Panc1 (cell line): ENCODE data around the gene FBN1. TPM values are rescaled to one million over a fixed set of nuclear protein-coding genes. Genes with fewer than 3 reads are reported as not detected.

Source experiments
- ATAC-seq: fragments of 200-7000 bp; cut with Tn5 transposase; 2 replicates; pipeline ENCODE4 v1.9.1; 2020; ENCODE audit warnings: mild to moderate bottlenecking, moderate library complexity
- BruUV-seq: library from RNA; stranded (reverse); fragments of 400-500 nt; replicated peaks from 2 replicates; lab custom pipeline; 2021; lab: Mats Ljungman, UMichigan
- CTCF ChIA-PET: fragments of 300-600 bp; sonication (Branson Sonifier 250); formaldehyde crosslinking; loops from one replicate; lab custom pipeline; 2022; ENCODE audit warnings: antibody characterized with exemption; lab: Charles Lee
- POLR2A ChIA-PET: fragments of 300-600 bp; sonication (Branson Sonifier 250); formaldehyde crosslinking; loops from one replicate; lab custom pipeline; 2022; ENCODE audit warnings: antibody characterized with exemption; lab: Charles Lee
- DNase-seq: peaks from one replicate; pipeline ENCODE4 v3.0.0-alpha.2; 2010; ENCODE audit warnings: low read depth, low spot score
- H3K27ac ChIP-seq: 2 replicates; pipeline ENCODE4 v1.5.1; 2011; ENCODE audit warnings: mild to moderate bottlenecking, low read length, inconsistent platforms
- H3K27me3 ChIP-seq: fragments of 200-500 bp; sonication (Bioruptor generic); 2 replicates; pipeline ENCODE4 v1.6.0; 2014; ENCODE audit warnings: low read length, inconsistent platforms; ENCODE audit not compliant: control insufficient read depth, insufficient read depth
- H3K36me3 ChIP-seq: fragments of 200-500 bp; sonication (Bioruptor generic); 2 replicates; pipeline ENCODE4 v1.5.1; 2014; ENCODE audit warnings: inconsistent platforms, mild to moderate bottlenecking, low read length, moderate library complexity; ENCODE audit not compliant: control insufficient read depth, insufficient read depth
- H3K4me1 ChIP-seq: 2 replicates; pipeline ENCODE4 v1.5.1; 2011; ENCODE audit warnings: inconsistent platforms, mild to moderate bottlenecking, low read length, moderate library complexity; ENCODE audit not compliant: control insufficient read depth, insufficient read depth
- H3K4me3 ChIP-seq, 2 experiments: 2 replicates each; pipeline ENCODE4 v1.5.1; 2011 to 2012; ENCODE audit warnings: low read depth in 2 of 2, low read length in 2 of 2, mild to moderate bottlenecking in 2 of 2, inconsistent platforms in 1 of 2, moderate library complexity in 1 of 2
- H3K9me3 ChIP-seq: fragments of 200-500 bp; sonication (Bioruptor generic); 2 replicates; pipeline ENCODE4 v1.5.1; 2014; ENCODE audit warnings: low read depth, mild to moderate bottlenecking, inconsistent platforms, low read length, moderate library complexity; ENCODE audit not compliant: control insufficient read depth, insufficient read depth
- CTCF ChIP-seq: fragments of 450-650 bp; IDR thresholded peaks from 2 replicates; pipeline ENCODE4 v1.5.1; 2017; ENCODE audit warnings: mild to moderate bottlenecking
- POLR2AphosphoS5 ChIP-seq: IDR thresholded peaks from 2 replicates; pipeline ENCODE4 v1.6.1; 2012; ENCODE audit warnings: mild to moderate bottlenecking, low read depth, low read length, moderate library complexity
- SIN3A ChIP-seq: IDR thresholded peaks from 2 replicates; pipeline ENCODE4 v1.6.1; 2012; ENCODE audit warnings: low read depth, mild to moderate bottlenecking, low read length, moderate library complexity, borderline replicate concordance; ENCODE audit not compliant: insufficient read depth
- TCF7L2 ChIP-seq: IDR thresholded peaks from 2 replicates; pipeline ENCODE4 v1.6.1; 2011; ENCODE audit warnings: mild to moderate bottlenecking, low read depth, low read length, inconsistent platforms
- in situ Hi-C: cut with HindIII; loops from 2 replicates; pipeline ENCODE4 v1.10.0; 2016; ENCODE audit warnings: low sequenced_read_pairs, low pct_unique_long_range_greater_than_20kb
- intact Hi-C: fragments of 100-400 bp; cut with micrococcal nuclease; formaldehyde crosslinking; loops from one replicate; pipeline ENCODE4 v1.10.0; 2022; ENCODE audit not compliant: unreplicated experiment
- total RNA-seq: library from RNA; stranded (reverse); gene quantifications from one replicate; pipeline ENCODE4 v1.2.1, GENCODE V29; 2021; ENCODE audit not compliant: unreplicated experiment
- TF ChIP-seq, protein P1 (sequence below), 2 experiments: IDR thresholded peaks; 2 replicates each; pipeline ENCODE4 v1.6.1; 2011 to 2012; ENCODE audit warnings: low read depth in 2 of 2, control low read depth in 1 of 2, low read length in 1 of 2, mild to moderate bottlenecking in 1 of 2, moderate library complexity in 1 of 2; ENCODE audit not compliant: insufficient read depth in 1 of 2

The FBN1 gene
- total RNA-seq, 1 experiment from 2014 or later, result 0.46 TPM

DNA sequence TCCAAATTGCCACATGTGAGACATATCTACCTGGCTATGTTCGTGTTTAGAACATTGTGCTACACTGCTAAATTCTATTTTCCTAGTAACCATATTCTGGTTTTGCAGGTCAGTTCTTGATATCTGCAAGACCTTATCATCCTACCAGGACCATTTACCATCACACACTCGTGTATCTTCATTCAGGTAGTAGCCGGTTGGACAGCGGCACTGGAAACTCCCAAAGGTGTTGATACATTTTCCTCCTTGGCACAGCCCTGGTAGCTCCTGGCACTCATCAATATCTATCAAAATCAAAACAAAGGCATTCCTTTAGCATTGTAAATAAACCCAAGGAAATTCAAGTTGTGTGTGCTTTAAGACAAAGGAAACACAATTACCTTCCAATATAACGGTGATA lies 180.1 kb downstream of the FBN1 start:
- no peak overlapping the region for H3K4me3 ChIP-seq
- TF ChIP-seq POLR2AphosphoS5 (no peak), SIN3A (no peak), TCF7L2 (no peak), CTCF (no peak)
- TF ChIP-seq, protein P1, sequence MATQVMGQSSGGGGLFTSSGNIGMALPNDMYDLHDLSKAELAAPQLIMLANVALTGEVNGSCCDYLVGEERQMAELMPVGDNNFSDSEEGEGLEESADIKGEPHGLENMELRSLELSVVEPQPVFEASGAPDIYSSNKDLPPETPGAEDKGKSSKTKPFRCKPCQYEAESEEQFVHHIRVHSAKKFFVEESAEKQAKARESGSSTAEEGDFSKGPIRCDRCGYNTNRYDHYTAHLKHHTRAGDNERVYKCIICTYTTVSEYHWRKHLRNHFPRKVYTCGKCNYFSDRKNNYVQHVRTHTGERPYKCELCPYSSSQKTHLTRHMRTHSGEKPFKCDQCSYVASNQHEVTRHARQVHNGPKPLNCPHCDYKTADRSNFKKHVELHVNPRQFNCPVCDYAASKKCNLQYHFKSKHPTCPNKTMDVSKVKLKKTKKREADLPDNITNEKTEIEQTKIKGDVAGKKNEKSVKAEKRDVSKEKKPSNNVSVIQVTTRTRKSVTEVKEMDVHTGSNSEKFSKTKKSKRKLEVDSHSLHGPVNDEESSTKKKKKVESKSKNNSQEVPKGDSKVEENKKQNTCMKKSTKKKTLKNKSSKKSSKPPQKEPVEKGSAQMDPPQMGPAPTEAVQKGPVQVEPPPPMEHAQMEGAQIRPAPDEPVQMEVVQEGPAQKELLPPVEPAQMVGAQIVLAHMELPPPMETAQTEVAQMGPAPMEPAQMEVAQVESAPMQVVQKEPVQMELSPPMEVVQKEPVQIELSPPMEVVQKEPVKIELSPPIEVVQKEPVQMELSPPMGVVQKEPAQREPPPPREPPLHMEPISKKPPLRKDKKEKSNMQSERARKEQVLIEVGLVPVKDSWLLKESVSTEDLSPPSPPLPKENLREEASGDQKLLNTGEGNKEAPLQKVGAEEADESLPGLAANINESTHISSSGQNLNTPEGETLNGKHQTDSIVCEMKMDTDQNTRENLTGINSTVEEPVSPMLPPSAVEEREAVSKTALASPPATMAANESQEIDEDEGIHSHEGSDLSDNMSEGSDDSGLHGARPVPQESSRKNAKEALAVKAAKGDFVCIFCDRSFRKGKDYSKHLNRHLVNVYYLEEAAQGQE (IDR thresholded peaks at IDR 0.05; ENCODE audit: insufficient read depth in 1 of 2, low read depth in 2 of 2, low read length in 1 of 2), result no peak
- no TSS peak for BruUV-seq
- in situ Hi-C loops, result no loop called here
- no peaks in the 10 kb centered on the region for H3K9me3 ChIP-seq
- ChIA-PET POLR2A (no interaction called here), CTCF (no interaction called here)
- ATAC-seq (no peak), DNase-seq (no peak)
- H3K27me3 ChIP-seq, result no peaks in the 10 kb centered on the region
- H3K4me1 ChIP-seq, result no peaks in the 10 kb centered on the region
- intact Hi-C loops, result no loop called here
- no peak overlapping the region for H3K27ac ChIP-seq
- H3K36me3 ChIP-seq, result no peaks in the 10 kb centered on the region

- Histone ChIP-seq H3K27ac (no peak overlapping the region), H3K4me3 (no peak overlapping the region), H3K27me3 (no peaks in the 10 kb centered on the region), H3K4me1 (no peaks in the 10 kb centered on the region), H3K9me3 (no peaks in the 10 kb centered on the region), H3K36me3 (no peaks in the 10 kb centered on the region)
- BruUV-seq, result no TSS peak
- CTCF ChIA-PET, result no interaction called here
- DNase-seq, result no peak
- in situ Hi-C loops (no loop called here), intact Hi-C loops (no loop called here)
- ATAC-seq, result no peak
- TF ChIP-seq POLR2AphosphoS5 (no peak), CTCF (no peak), SIN3A (no peak), TCF7L2 (no peak)
- TF ChIP-seq, protein P1 (IDR thresholded peaks at IDR 0.05; ENCODE audit: insufficient read depth in 1 of 2, low read depth in 2 of 2, low read length in 1 of 2), result no peak
- POLR2A ChIA-PET, result no interaction called here
These were observed 182.1 kb downstream of the FBN1 start for GRCh38 chr15:48463366-48463880.
